Kidney epithelial cell (primary cell): ENCODE data around the gene PLXNC1. TPM values are rescaled to one million over a fixed set of nuclear protein-coding genes. Genes with fewer than 3 reads are reported as not detected.

Experiments
- DNase-seq: peaks from one replicate; pipeline ENCODE4 v3.0.0-alpha.2; 2010; ENCODE audit warnings: low read depth
- H3K27me3 ChIP-seq: 2 replicates; pipeline ENCODE4 v1.6.0; 2011; ENCODE audit warnings: low read length; ENCODE audit not compliant: control insufficient read depth, insufficient read depth
- H3K36me3 ChIP-seq: 2 replicates; pipeline ENCODE4 v1.5.1; 2011; ENCODE audit warnings: low read length; ENCODE audit not compliant: control insufficient read depth, insufficient read depth
- H3K4me3 ChIP-seq: 2 replicates; pipeline ENCODE4 v1.5.1; 2011; ENCODE audit warnings: low read depth, mild to moderate bottlenecking, control low read depth, low read length
- CTCF ChIP-seq: IDR thresholded peaks from 2 replicates; pipeline ENCODE4 v1.5.1; 2011; ENCODE audit warnings: mild to moderate bottlenecking, moderate library complexity, low read length, control low read depth, inconsistent platforms; ENCODE audit not compliant: insufficient read depth, poor library complexity, severe bottlenecking
- total RNA-seq: library from RNA; depleted of rRNA; stranded (reverse); fragments of >200 nt; gene quantifications from 2 replicates; pipeline ENCODE4 v1.2.3, GENCODE V29; 2015

The PLXNC1 gene
- total RNA-seq, 1 donor from 2014 or later: 0.21 TPM

GRCh38 chr12:94200695-94201094 lies 52.3 kb downstream of the PLXNC1 start:
- Histone ChIP-seq H3K27me3 (no peaks in the 10 kb centered on the region), H3K36me3 (no peaks in the 10 kb centered on the region), H3K4me3 (no peak overlapping the region)
- no peak for TF ChIP-seq CTCF
- no peak for DNase-seq

- DNase-seq: no peak
- H3K36me3 ChIP-seq: no peaks in the 10 kb centered on the region
- H3K27me3 ChIP-seq: no peaks in the 10 kb centered on the region
- no peak overlapping the region for H3K4me3 ChIP-seq
- no peak for TF ChIP-seq CTCF
These were observed 54.1 kb downstream of the PLXNC1 start for GRCh38 chr12:94202245-94203180.

GRCh38 chr12:94203181-94203546 lies 54.8 kb downstream of the PLXNC1 start:
- TF ChIP-seq CTCF: no peak
- no peaks in the 10 kb centered on the region for H3K36me3 ChIP-seq

GRCh38 chr12:94203796-94204195 lies 55.4 kb downstream of the PLXNC1 start:
- H3K27me3 ChIP-seq: no peaks in the 10 kb centered on the region
- no peak for DNase-seq
- H3K4me3 ChIP-seq: no peak overlapping the region
- TF ChIP-seq CTCF: no peak
- H3K36me3 ChIP-seq: no peaks in the 10 kb centered on the region

More at GRCh38 chr12:94203181-94203546, 54.8 kb downstream of the PLXNC1 start:
- H3K4me3 ChIP-seq: no peak overlapping the region
- DNase-seq: no peak
- no peaks in the 10 kb centered on the region for H3K27me3 ChIP-seq

GRCh38 chr12:94204499-94205247 lies 56.3 kb downstream of the PLXNC1 start:
- Histone ChIP-seq H3K36me3 (no peaks in the 10 kb centered on the region), H3K4me3 (no peak overlapping the region), H3K27me3 (no peaks in the 10 kb centered on the region)
- no peak for TF ChIP-seq CTCF
- DNase-seq: no peak
